K562 (cell line): ENCODE data around the gene OR6F1. TPM values are rescaled to one million over a fixed set of nuclear protein-coding genes. Genes with fewer than 3 reads are reported as not detected.

Experiments
- FOXA1 ChIP-seq: fragments of 450-650 bp; IDR thresholded peaks from 2 replicates; pipeline ENCODE4 v1.6.1; 2016; ENCODE audit warnings: mild to moderate bottlenecking, borderline replicate concordance
- ZNF318 ChIP-seq, 2 experiments: fragments of 450-650 bp; IDR thresholded peaks; 2 replicates each; pipeline ENCODE4 v1.6.1; 2016; ENCODE audit warnings: mild to moderate bottlenecking in 2 of 2, borderline replicate concordance in 1 of 2, low read depth in 1 of 2, moderate library complexity in 1 of 2
- polyA plus RNA-seq, 8 experiments: library from polyadenylated mRNA; depleted of rRNA in 4 of 8; stranded (reverse) in 5 of 8; unstranded in 3 of 8; fragments of >200 nt; fragmentation: Nextera tagmentation in 2 of 8; fragmentation: Illumina TruSeq in 1 of 8; extraction: Ambion mirVana in 2 of 8; extraction: Trizol in 1 of 8; gene quantifications; 2 replicates each; pipeline versions ENCODE4 v1.2.1 to v1.2.3, GENCODE V29; 2011 to 2014; ENCODE audit warnings: inconsistent platforms in 1 of 8, missing spikeins in 1 of 8
- total RNA-seq, 7 experiments: library from RNA; depleted of rRNA in 6 of 7; stranded (reverse); fragments of >200 nt in 6 of 7; fragmentation: Illumina TruSeq in 2 of 7; extraction: Trizol in 2 of 7; gene quantifications; 2 replicates each; pipeline versions ENCODE4 v1.2.1 to v1.2.3, GENCODE V29; 2011 to 2021; ENCODE audit warnings: low replicate concordance in 1 of 7
- TF ChIP-seq, protein P1 (sequence below): fragments of 250-450 bp; sonication (Bioruptor Pico); IDR thresholded peaks from 2 replicates; pipeline ENCODE4 v1.8.0; 2022; ENCODE audit warnings: inconsistent platforms

The OR6F1 gene
- total and polyA plus RNA-seq, 9 of the 15 experiments (the other 6 are each of a cell fraction or from before 2014, with no cell fraction given), result not detected

DNA sequence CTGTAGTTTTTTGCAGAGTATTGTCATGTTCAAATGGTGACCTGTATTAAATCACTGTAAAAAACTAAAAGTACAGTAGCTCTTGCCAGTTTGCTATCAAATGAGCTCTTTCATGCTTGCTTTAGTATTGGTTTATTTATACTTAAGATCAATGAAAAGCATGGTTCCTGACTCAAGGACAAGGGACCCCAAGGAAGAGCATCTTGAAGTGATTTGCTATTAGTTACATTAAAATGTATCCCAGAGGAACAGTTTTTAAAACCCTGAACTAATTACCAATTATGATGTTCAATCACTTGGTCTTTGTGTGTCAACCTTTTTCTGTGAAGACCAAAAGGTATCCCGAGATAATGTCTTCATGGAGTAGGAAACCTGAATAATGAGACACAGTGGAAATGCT, 36.8 kb downstream of the OR6F1 start, which contains the start of gene OR13G1 (continued):
- TF ChIP-seq ZNF318 (IDR thresholded peaks at IDR 0.05; ENCODE audit: borderline replicate concordance in 1 of 2, low read depth in 1 of 2) (no peak), FOXA1 (no peak)
- TF ChIP-seq, protein P1, sequence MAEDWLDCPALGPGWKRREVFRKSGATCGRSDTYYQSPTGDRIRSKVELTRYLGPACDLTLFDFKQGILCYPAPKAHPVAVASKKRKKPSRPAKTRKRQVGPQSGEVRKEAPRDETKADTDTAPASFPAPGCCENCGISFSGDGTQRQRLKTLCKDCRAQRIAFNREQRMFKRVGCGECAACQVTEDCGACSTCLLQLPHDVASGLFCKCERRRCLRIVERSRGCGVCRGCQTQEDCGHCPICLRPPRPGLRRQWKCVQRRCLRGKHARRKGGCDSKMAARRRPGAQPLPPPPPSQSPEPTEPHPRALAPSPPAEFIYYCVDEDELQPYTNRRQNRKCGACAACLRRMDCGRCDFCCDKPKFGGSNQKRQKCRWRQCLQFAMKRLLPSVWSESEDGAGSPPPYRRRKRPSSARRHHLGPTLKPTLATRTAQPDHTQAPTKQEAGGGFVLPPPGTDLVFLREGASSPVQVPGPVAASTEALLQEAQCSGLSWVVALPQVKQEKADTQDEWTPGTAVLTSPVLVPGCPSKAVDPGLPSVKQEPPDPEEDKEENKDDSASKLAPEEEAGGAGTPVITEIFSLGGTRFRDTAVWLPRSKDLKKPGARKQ (CRISPR knock-in tag), result no peak
